ENCODE results near the gene RNF43.
A peak's percentile ranks its signal among the peaks of the same experiment; 100 is the strongest.

RNF43 gene

GRCh38 chr17:58417300-58418092 is at the start of gene RNF43:
Gene RNF43, minus strand, starts transcription at chr17:58417534. Its CDS starts 1,957 bp downstream, at chr17:58415577.
- H3K4me3 ChIP-seq (ENCODE audit: low read depth, low read length) = peak within 1 kb of the TSS; percentile 28
- peak; percentile 78; the same call in 1 of the 2 replicates for TF ChIP-seq CTCF (IDR thresholded peaks at IDR 0.05; ENCODE audit: borderline replicate concordance, insufficient read depth, low read depth, low read length)

- TF ChIP-seq CTCF (IDR thresholded peaks at IDR 0.05; ENCODE audit: borderline replicate concordance, insufficient read depth, low read depth, low read length) = no peak
Observed at GRCh38 chr17:58455491-58455890, 38.2 kb upstream of the RNF43 start.

GRCh38 chr17:58452738-58453137 is 35.4 kb upstream of the RNF43 start:
- H3K4me3 ChIP-seq (ENCODE audit: low read depth, low read length) = no peak overlapping the region
- no peak for TF ChIP-seq CTCF (IDR thresholded peaks at IDR 0.05; ENCODE audit: borderline replicate concordance, insufficient read depth, low read depth, low read length)

More at GRCh38 chr17:58455491-58455890, 38.2 kb upstream of the RNF43 start:
- no peak overlapping the region for H3K4me3 ChIP-seq (ENCODE audit: low read depth, low read length)

GRCh38 chr17:58447039-58447975 is 30.0 kb upstream of the RNF43 start:
- peak; percentile 81 for TF ChIP-seq CTCF (IDR thresholded peaks at IDR 0.05; ENCODE audit: borderline replicate concordance, insufficient read depth, low read depth, low read length)
- no peak overlapping the region for H3K4me3 ChIP-seq (ENCODE audit: low read depth, low read length)

- no peak for TF ChIP-seq CTCF (IDR thresholded peaks at IDR 0.05; ENCODE audit: borderline replicate concordance, insufficient read depth, low read depth, low read length)
- H3K4me3 ChIP-seq (ENCODE audit: low read depth, low read length) = no peak overlapping the region
Observed at GRCh38 chr17:58446086-58446485, 28.8 kb upstream of the RNF43 start.

- no peak for TF ChIP-seq CTCF (IDR thresholded peaks at IDR 0.05; ENCODE audit: borderline replicate concordance, insufficient read depth, low read depth, low read length)
- H3K4me3 ChIP-seq (ENCODE audit: low read depth, low read length) = no peak overlapping the region
Observed at GRCh38 chr17:58436805-58437239, 19.5 kb upstream of the RNF43 start.
